HEK293T (cell line): ENCODE data around the gene ZNF804B.

Experiments
- FOXM1 ChIP-seq: fragments of 450-650 bp; IDR thresholded peaks from 2 replicates; pipeline ENCODE4 v1.6.1; 2017; ENCODE audit warnings: mild to moderate bottlenecking, borderline replicate concordance
- SP1 ChIP-seq: fragments of 450-650 bp; IDR thresholded peaks from 2 replicates; pipeline ENCODE4 v1.6.1; 2017

- no peak for TF ChIP-seq FOXM1
- TF ChIP-seq SP1, result no peak
These were observed 183.5 kb downstream of the ZNF804B start for GRCh38 chr7:88942815-88943501.
